ENCODE results near the gene ANKRD28.
A peak's percentile ranks its signal among the peaks of the same experiment; 100 is the strongest.
"Not testable (repeated sequence)": the region's sequence is repeated elsewhere in the genome, so short reads cannot be mapped to it uniquely, and the experiment has no call there.

Gene ANKRD28

DNA sequence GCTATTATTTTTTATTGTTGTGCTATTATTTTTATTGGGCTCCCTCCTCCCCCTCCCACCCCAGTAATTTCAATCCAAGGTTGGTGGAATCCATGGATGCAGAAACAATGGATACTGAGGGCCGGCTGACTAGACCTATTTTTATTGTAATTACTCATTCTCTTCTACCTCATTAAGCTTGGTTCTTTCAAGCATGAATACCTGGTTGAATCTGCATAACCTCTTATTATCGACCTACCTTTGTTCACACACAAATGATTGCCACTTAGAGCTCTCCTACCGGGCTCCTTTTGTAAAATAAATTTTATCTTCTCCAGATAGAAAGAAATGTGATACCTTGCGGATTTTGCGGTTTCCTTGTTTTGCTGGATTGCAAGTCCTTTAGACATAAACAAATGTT is 164.6 kb downstream of the ANKRD28 start:
- DNase-seq: no peak

DNA sequence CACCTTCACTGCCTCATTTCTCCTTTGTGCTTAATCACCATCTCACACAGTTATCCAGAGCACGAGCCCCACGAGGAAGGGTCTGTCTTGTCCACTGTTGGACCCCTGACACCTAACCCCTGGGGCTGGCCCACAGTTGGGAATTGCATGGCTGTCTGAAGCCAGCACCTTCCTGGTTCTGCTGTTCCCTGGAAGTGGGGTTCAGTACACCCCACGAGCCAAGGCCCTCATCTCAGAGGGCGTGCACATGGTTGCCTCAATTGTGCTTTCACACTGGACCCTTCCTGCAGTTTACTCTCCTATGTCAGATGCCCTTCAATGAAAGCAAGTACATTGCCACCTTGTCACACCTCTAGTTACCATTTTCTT is 165.6 kb downstream of the ANKRD28 start:
- DNase-seq: no peak

DNA sequence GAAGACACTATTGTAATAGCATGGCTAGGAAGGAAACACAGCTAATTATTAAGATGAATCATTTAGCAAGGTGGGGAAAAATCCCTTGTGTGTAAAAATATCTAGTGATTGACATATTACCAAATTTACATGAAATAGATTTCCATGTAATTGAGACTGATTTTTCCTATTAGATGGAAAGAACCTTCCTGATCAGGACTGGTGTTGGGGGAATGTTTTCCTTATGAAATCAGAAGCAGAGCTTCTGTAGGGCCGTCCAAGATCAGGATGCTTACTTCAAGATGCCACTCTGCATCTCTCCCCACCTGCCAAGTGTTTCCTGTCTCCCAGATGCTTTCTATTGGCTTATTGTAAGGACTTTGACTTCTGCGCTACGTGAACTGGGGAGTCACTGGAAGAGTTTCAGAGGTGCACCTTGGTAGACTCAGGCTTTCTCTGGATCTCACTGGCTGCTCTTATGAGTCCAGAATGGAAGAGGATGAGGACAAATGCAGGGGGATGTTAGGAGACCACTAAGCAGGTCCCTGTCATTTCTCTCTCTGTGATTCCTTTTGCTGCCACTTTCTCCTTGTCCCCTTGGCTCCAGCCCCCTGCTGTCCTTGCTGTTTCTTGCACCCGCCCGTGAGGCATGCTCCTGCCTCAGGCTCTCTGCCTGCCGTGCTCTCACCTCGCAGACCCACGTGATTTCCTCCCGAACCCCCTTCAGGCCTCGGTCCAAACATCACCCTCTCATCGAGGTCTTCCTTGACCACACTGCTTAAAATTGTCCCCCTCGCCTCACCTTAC is 166.2 kb downstream of the ANKRD28 start:
- no peak for DNase-seq

DNA sequence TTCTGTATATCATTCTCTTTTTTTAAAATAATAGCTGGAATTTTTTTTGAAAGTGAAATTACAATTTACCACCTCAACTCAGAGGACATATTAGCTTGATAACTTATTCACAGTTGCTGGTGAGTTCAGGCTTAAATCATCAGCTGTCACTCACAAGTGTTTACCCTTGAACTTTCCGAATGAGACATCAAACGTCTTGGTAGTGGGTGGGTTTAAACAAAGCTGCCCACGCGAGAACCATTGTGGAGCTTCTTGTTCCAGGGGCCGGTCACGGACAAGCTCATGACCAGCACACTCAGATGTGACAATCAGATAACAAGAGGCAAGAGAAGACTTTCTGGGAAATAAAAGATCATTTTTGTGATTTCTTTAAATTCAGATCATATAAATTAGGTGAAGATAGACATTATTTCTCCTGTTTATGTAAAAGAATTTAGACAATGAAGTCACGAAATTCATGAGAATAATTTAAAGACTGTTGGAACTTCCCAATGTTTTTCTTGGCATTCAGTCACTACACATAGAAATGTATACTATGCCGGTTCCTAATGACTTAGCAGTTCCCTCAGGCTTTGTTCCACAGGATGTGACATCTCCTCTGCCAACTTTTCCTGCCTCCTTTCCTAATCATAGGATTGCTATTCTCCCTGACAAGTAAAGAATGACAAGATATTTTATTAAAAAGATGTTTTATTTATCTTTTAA is 167.0 kb downstream of the ANKRD28 start:
- DNase-seq: peak; percentile 11 to 30

DNA sequence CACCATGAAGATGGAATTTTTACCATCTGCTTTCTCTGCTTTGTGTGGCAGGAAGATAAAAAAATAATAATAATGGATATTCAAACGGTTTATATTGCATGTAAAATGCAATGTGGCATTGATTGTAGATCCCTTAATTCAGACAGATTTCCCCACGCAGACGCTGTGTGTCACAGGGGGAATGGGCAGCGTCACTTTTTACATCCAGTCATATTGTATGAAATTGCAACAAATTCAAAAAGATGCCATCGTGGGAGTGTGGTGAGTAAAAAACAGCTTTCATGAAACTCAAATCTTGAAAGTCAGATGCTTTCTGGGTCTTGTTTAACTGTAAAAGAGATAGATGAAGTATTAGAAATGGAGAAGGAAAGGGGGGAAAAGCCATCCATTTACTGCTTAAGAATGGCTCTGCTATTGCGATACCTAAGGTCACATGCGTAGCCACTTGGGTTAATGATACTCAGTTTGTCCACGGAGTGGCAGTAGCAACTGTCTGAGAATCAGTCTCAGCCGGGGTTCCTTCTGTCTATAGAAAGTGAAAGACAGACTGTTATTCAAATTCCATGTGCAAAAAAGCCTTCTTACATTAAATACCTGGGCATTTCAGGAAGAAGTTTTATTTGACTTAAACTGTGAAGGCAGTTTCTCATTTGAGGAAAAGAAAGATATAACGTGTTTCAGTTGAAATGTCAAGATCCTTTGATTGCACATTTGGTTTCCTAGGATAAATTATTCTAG is 167.8 kb downstream of the ANKRD28 start:
- DNase-seq: peak; percentile 35 to 55

DNA sequence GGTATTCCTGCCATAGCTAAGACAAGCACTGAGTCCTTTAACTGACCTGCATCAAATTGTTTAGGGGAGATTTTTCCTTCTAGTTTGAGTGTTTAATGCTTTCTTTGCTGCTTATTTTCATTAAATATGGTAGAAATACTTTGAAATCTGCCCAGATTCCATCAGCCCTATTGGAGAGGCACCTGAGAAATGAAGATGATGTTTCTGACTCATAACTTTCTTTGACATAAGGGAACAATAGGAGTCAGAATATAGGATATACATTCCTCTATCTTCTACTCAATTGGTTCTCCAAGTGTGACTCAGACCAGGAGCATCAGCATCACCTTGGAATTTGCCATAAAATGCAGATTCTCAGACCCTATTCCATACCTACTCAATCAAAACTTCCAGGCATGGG is 168.8 kb downstream of the ANKRD28 start:
- no peak for DNase-seq

DNA sequence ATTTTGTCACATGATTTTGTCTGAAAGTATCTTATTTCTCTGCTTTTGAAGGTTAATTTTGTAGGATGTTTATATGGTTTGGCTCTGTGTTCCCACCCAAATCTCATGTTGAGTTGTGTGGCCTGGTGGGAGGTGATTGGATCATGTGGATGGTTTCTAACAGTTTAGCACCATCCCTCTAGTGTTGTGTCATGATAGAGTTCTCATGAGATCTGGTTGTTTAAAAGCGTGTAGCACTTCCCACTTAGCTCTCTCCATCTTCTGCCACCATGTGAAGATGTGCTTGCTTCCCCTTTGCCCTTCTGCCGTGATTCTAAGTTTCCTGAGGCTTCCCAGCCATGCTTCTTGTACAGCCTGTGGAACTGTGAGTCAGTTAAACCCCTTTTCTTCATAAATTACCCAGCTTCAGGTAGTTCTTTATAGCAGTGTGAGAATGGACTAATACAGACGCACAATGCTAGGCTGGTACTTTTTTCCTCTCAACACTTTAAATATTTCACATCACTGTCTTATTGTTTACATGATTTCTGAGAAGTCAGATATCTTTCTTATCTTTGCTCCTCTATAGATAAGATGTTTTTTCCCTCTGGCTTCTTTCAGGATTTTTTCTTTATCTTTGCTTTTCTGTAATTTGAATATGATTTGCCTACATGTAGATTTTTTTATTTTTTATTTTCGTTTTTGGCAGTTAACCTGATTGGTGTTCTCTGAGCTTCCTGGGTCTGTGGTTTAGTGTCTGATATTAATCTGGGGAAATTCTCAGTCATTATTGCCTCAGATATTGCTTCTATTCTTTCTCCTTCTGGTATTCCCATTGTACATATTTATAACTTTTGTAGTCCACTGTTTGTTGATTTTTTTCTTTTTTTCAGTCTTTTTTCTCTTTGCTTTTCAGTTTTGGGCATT is 174.0 kb downstream of the ANKRD28 start:
- no peak for DNase-seq

DNA sequence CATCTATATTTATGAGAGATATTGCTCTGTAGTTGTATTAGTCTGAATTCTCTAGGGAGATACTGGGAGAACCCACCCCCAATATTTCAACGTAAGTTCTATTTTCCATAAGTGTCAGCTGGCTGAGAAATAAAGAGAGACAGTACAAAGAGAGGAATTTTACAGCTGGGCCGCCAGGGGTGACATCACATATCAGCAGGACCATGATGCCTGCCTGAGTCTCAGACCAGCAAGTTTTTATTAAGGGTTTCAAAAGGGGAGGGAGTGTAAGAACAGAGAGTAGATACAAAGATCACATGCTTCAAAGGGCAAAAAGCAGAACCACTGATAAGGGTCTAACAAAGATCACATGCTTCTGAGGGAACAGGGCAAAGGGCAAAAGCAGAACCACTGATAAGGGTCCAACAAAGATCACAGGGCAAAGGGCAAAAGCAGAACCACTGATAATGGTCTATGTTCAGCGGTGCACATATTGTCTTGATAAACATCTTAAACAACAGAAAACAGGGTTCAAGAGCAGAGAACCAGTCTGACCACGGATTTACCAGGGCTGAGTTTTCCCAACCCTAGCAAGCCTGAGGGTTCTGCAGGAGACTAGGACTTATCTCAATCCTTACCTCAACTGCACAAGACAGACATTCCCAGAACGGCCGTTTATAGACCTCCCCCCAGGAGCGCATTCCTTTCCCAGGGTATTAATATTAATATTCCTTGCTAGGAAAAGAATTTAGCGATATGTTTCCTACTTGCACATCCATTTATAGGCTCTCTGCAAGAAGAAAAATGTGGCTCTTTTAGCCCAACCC is 177.9 kb downstream of the ANKRD28 start:
- not testable (repeated sequence) for DNase-seq
